Mesenchymal stem cell (in vitro differentiated cells and primary cell): ENCODE results near the gene DNAI2.

Experiments used
- DNase-seq: peaks from one replicate; pipeline ENCODE4 v3.0.0-alpha.2; 2013
- H2AFZ ChIP-seq: one replicate; pipeline ENCODE4 v1.6.1; 2013; ENCODE audit warnings: low read depth, mild to moderate bottlenecking, control low read depth, inconsistent platforms, low read length, moderate library complexity
- H2AK5ac ChIP-seq: 2 replicates; pipeline ENCODE4 v1.6.1; 2013; ENCODE audit warnings: low read length, moderate library complexity, mild to moderate bottlenecking, inconsistent platforms; ENCODE audit not compliant: severe bottlenecking
- H2BK120ac ChIP-seq: one replicate; pipeline ENCODE4 v1.6.1; 2013; ENCODE audit warnings: low read depth, mild to moderate bottlenecking, inconsistent platforms, low read length, moderate library complexity
- H2BK12ac ChIP-seq, 2 experiments: one replicate each; pipeline ENCODE4 v1.6.1; 2013; ENCODE audit warnings: inconsistent platforms in 2 of 2, low read length in 2 of 2, mild to moderate bottlenecking in 2 of 2, moderate library complexity in 2 of 2, control low read depth in 1 of 2
- H2BK15ac ChIP-seq: one replicate; pipeline ENCODE4 v1.6.1; 2013; ENCODE audit warnings: mild to moderate bottlenecking, low read depth, inconsistent platforms; ENCODE audit not compliant: poor library complexity, severe bottlenecking
- H2BK5ac ChIP-seq: 2 replicates; pipeline ENCODE4 v1.6.1; 2013; ENCODE audit warnings: low read depth, mild to moderate bottlenecking, low read length, control low read depth, inconsistent platforms; ENCODE audit not compliant: poor library complexity, severe bottlenecking
- H3K14ac ChIP-seq, 2 experiments: one replicate each; pipeline ENCODE4 v1.6.1; 2013; ENCODE audit warnings: inconsistent platforms in 2 of 2, low read length in 2 of 2, control low read depth in 1 of 2, mild to moderate bottlenecking in 1 of 2, moderate library complexity in 1 of 2
- H3K18ac ChIP-seq, 2 experiments: one replicate each; pipeline ENCODE4 v1.6.1; 2013; ENCODE audit warnings: inconsistent platforms in 2 of 2, low read length in 2 of 2, control low read depth in 1 of 2, low read depth in 1 of 2, mild to moderate bottlenecking in 1 of 2
- H3K23ac ChIP-seq, 2 experiments: one replicate each; pipeline ENCODE4 v1.6.1; 2013; ENCODE audit warnings: inconsistent platforms in 2 of 2, low read length in 2 of 2, mild to moderate bottlenecking in 2 of 2, moderate library complexity in 2 of 2, control low read depth in 1 of 2
- H3K27ac ChIP-seq: 2 replicates; pipeline ENCODE4 v1.5.1; 2013; ENCODE audit warnings: mild to moderate bottlenecking, moderate library complexity, low read length, control low read depth, inconsistent platforms; ENCODE audit not compliant: poor library complexity, severe bottlenecking
- H3K27me3 ChIP-seq, 2 experiments: 2 replicates each; pipeline versions ENCODE4 v1.6.1 to v1.7.0; 2013; ENCODE audit warnings: low read length in 2 of 2, mild to moderate bottlenecking in 2 of 2, moderate library complexity in 2 of 2, control low read depth in 1 of 2, inconsistent platforms in 1 of 2; ENCODE audit not compliant: control insufficient read depth in 1 of 2, insufficient read depth in 1 of 2
- H3K36me3 ChIP-seq, 2 experiments: 2 replicates each; pipeline versions ENCODE4 v1.6.1 to v1.7.0; 2013; ENCODE audit warnings: low read length in 2 of 2, control low read depth in 1 of 2, inconsistent platforms in 1 of 2, low read depth in 1 of 2, mild to moderate bottlenecking in 1 of 2; ENCODE audit not compliant: insufficient read depth in 2 of 2, control insufficient read depth in 1 of 2
- H3K4ac ChIP-seq, 2 experiments: one replicate each; pipeline ENCODE4 v1.6.1; 2013; ENCODE audit warnings: inconsistent platforms in 2 of 2, low read length in 2 of 2, mild to moderate bottlenecking in 2 of 2, moderate library complexity in 2 of 2, control low read depth in 1 of 2, low read depth in 1 of 2
- H3K4me1 ChIP-seq: 2 replicates; pipeline ENCODE4 v1.6.1; 2013; ENCODE audit warnings: low read depth, low read length, control low read depth; ENCODE audit not compliant: control insufficient read depth, insufficient read depth
- H3K4me2 ChIP-seq: 2 replicates; pipeline ENCODE4 v1.6.1; 2013; ENCODE audit warnings: low read length, mild to moderate bottlenecking, inconsistent platforms; ENCODE audit not compliant: poor library complexity, severe bottlenecking
- H3K4me3 ChIP-seq, 2 experiments: 2 replicates each; pipeline versions ENCODE4 v1.5.1 to v1.7.0; 2013; ENCODE audit warnings: low read length in 2 of 2, mild to moderate bottlenecking in 2 of 2, control low read depth in 1 of 2, low read depth in 1 of 2; ENCODE audit not compliant: insufficient read depth in 1 of 2
- H3K79me1 ChIP-seq: replicated peaks from 2 replicates; pipeline ENCODE4 v1.6.1; 2013; ENCODE audit warnings: mild to moderate bottlenecking, control low read depth, low read length, inconsistent platforms; ENCODE audit not compliant: poor library complexity, severe bottlenecking
- H3K9ac ChIP-seq: 2 replicates; pipeline ENCODE4 v1.7.0; 2013; ENCODE audit warnings: mild to moderate bottlenecking, low read length, moderate library complexity
- H3K9me3 ChIP-seq: 2 replicates; pipeline ENCODE4 v1.7.0; 2013; ENCODE audit warnings: mild to moderate bottlenecking, low read length; ENCODE audit not compliant: control insufficient read depth
- H4K8ac ChIP-seq: one replicate; pipeline ENCODE4 v1.6.1; 2013; ENCODE audit warnings: inconsistent platforms, mild to moderate bottlenecking, low read length, moderate library complexity
- H4K91ac ChIP-seq: one replicate; pipeline ENCODE4 v1.6.1; 2013; ENCODE audit warnings: mild to moderate bottlenecking, low read length, inconsistent platforms
- WGBS: methylation state at CpG from one replicate; pipeline ENCODE4 v1.1.7; 2013; ENCODE audit warnings: mixed read lengths; 5-methylcytosine and 5-hydroxymethylcytosine counted together

Gene DNAI2

DNA sequence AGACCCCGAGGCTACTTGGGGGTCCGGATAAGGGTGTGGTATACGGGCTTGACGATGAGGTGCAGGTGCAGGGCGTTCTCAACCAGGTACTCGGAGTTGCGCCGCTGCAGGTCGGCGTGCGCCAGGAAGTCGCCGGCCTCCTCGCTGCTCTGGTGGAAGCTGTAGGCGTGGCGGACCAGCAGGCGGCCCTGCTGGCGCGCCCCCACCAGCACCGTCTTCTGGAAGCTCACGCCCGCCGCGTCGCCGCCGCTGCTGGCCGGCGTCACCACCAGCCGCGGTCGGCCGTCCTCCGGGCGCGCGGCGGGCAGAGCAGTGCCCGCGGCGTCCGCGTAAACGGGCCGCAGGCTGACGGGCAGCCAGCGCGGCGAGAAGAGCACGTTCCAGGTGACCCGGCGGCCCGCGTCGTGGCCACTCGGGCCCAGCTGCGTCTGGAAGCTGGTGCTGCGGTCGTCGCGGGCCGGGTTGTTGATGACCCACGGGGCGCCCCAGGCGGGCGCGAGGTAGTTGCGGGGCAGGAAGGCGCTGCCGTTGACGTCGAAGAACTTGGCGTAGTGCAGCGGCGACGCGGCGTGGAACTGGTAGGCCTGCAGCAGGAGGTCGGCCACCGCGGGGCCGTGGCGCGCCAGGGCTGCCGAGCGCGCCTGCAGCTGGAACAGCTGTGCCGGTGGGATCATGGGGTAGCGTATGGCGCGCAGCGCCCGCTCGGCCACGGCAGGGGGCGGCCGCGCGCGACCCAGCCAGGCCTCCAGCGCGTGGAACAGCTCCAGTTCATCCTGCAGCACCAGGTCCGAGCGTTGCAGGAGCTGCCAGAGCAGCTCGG, 82.8 kb downstream of the DNAI2 start:
- Histone ChIP-seq H3K4me1 (peaks cover under 1% of the 10 kb centered on the region), H3K9ac (no peak overlapping the region), H3K27ac (no peak overlapping the region), H3K4me2 (no peak overlapping the region), H3K18ac (no peak overlapping the region), H2AFZ (no peak overlapping the region), H2BK5ac (no peak overlapping the region), H3K36me3 (no peaks in the 10 kb centered on the region), H2BK120ac (no peak overlapping the region), H3K14ac (no peak overlapping the region), H3K27me3 (peaks cover 56 to 97% of the 10 kb centered on the region in 2 experiments), H4K91ac (no peak overlapping the region), H3K23ac (no peak overlapping the region), H3K4ac (no peak overlapping the region), H2BK12ac (no peak overlapping the region), H2AK5ac (no peak overlapping the region), H3K4me3 (no peak overlapping the region), H4K8ac (no peak overlapping the region), H2BK15ac (no peak overlapping the region), H3K9me3 (no peaks in the 10 kb centered on the region), H3K79me1 (no peaks in the 10 kb centered on the region)
- no peak for DNase-seq
- WGBS: 62% methylated on average over 105 of the region's 105 CpGs

GRCh38 chr17:74357466-74357809, 83.4 kb downstream of the DNAI2 start:
- Histone ChIP-seq H3K9me3 (no peaks in the 10 kb centered on the region), H2AK5ac (no peak overlapping the region), H3K4me1 (no peaks in the 10 kb centered on the region), H2BK12ac (no peak overlapping the region), H3K4me3 (no peak overlapping the region), H3K14ac (no peak overlapping the region), H3K18ac (no peak overlapping the region), H2BK5ac (no peak overlapping the region), H4K91ac (no peak overlapping the region), H3K4ac (no peak overlapping the region), H3K79me1 (no peaks in the 10 kb centered on the region), H3K9ac (no peak overlapping the region), H3K27ac (no peak overlapping the region), H2AFZ (no peak overlapping the region), H2BK15ac (no peak overlapping the region), H3K36me3 (no peaks in the 10 kb centered on the region), H3K4me2 (no peak overlapping the region), H3K27me3 (peaks cover 57 to 97% of the 10 kb centered on the region in 2 experiments), H2BK120ac (no peak overlapping the region), H3K23ac (no peak overlapping the region), H4K8ac (no peak overlapping the region)
- WGBS: 82% methylated on average over 32 of the region's 32 CpGs
- no peak for DNase-seq

DNA sequence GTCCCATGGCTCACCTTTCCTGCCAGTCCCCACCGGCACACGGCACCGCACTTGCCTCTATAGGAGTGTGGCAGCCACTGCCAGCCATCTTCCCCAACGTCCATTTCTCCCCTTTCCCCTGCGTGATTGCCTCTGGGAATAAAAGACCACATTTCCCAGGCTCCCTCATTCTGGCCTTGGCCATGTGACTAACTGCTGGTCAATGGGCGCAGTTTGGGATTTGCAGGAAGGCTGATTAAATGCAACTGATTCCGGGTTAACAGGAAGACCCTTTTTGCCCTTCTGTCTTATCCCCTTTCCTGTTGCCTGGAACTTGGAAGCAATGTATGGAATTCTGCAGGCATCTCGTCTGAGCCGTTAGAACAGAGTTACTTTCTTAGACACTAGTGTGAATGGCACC, 84.7 kb downstream of the DNAI2 start:
- no peak overlapping the region for H2BK120ac ChIP-seq
- no peaks in the 10 kb centered on the region for H3K79me1 ChIP-seq
- no peak overlapping the region for H4K91ac ChIP-seq
- no peak overlapping the region for H3K4ac ChIP-seq
- no peak overlapping the region for H3K23ac ChIP-seq
- H2AFZ ChIP-seq: no peak overlapping the region
- 73% methylated on average over 9 of the region's 9 CpGs for WGBS
- no peak overlapping the region for H2BK15ac ChIP-seq
- H3K14ac ChIP-seq: no peak overlapping the region
- H3K9ac ChIP-seq: no peak overlapping the region
- no peaks in the 10 kb centered on the region for H3K36me3 ChIP-seq
- H3K27ac ChIP-seq: no peak overlapping the region
- H4K8ac ChIP-seq: no peak overlapping the region
- no peak overlapping the region for H3K4me3 ChIP-seq
- H3K18ac ChIP-seq: no peak overlapping the region
- no peaks in the 10 kb centered on the region for H3K9me3 ChIP-seq
- peaks cover 56 to 97% of the 10 kb centered on the region in 2 experiments for H3K27me3 ChIP-seq
- H2AK5ac ChIP-seq: no peak overlapping the region
- no peak overlapping the region for H3K4me2 ChIP-seq
- no peaks in the 10 kb centered on the region for H3K4me1 ChIP-seq
- no peak overlapping the region for H2BK12ac ChIP-seq
- no peak for DNase-seq
- H2BK5ac ChIP-seq: no peak overlapping the region

GRCh38 chr17:74359916-74360315, 85.9 kb downstream of the DNAI2 start:
- Histone ChIP-seq H3K14ac (no peak overlapping the region), H2AFZ (no peak overlapping the region), H3K4me3 (no peak overlapping the region), H4K91ac (no peak overlapping the region), H3K27me3 (peaks cover 44 to 87% of the 10 kb centered on the region in 2 experiments), H3K4me1 (no peaks in the 10 kb centered on the region), H3K4ac (no peak overlapping the region), H2BK5ac (no peak overlapping the region), H2BK120ac (no peak overlapping the region), H3K9ac (no peak overlapping the region), H3K79me1 (no peaks in the 10 kb centered on the region), H3K9me3 (no peaks in the 10 kb centered on the region), H2BK12ac (no peak overlapping the region), H4K8ac (no peak overlapping the region), H3K23ac (no peak overlapping the region), H3K4me2 (no peak overlapping the region), H2BK15ac (no peak overlapping the region), H2AK5ac (no peak overlapping the region), H3K36me3 (no peaks in the 10 kb centered on the region), H3K18ac (no peak overlapping the region), H3K27ac (no peak overlapping the region)
- 90% methylated on average over 22 of the region's 22 CpGs for WGBS
- no peak for DNase-seq
